MCF 10A (cell line): ENCODE data around the gene CD320. TPM values are rescaled to one million over a fixed set of nuclear protein-coding genes. Genes with fewer than 3 reads are reported as not detected.

Experiments used
- BruUV-seq: library from RNA; stranded (reverse); fragments of 400-500 nt; replicated peaks from 2 replicates; lab custom pipeline; 2021; lab: Mats Ljungman, UMichigan
- CTCF ChIA-PET: fragments of 300-600 bp; sonication (Branson Sonifier 250); formaldehyde crosslinking; extraction: SDS; loops from one replicate; lab custom pipeline; 2021; ENCODE audit warnings: antibody characterized with exemption, inconsistent platforms; lab: Yijun Ruan, JAX
- POLR2A ChIA-PET: fragments of 300-600, 350-650 bp; sonication (Branson Sonifier 250); formaldehyde crosslinking; extraction: SDS; loops from one replicate; lab custom pipeline; 2020; ENCODE audit warnings: antibody characterized with exemption, inconsistent platforms; lab: Yijun Ruan, JAX
- DNase-seq: peaks from one replicate; pipeline ENCODE4 v3.0.0-alpha.2; 2018; ENCODE audit not compliant: unreplicated experiment
- H3K27ac Mint-ChIP-seq: one replicate; pipeline ENCODE4 v1.8.0; 2022; ENCODE audit warnings: mild to moderate bottlenecking, low read depth, mixed read lengths; ENCODE audit not compliant: unreplicated experiment
- H3K27me3 Mint-ChIP-seq: one replicate; pipeline ENCODE4 v1.8.0; 2022; ENCODE audit warnings: mixed read lengths; ENCODE audit not compliant: insufficient read depth, unreplicated experiment
- H3K36me3 Mint-ChIP-seq: one replicate; pipeline ENCODE4 v1.8.0; 2022; ENCODE audit warnings: mild to moderate bottlenecking, moderate library complexity, mixed read lengths; ENCODE audit not compliant: insufficient read depth, unreplicated experiment
- H3K4me1 Mint-ChIP-seq: one replicate; pipeline ENCODE4 v1.8.0; 2022; ENCODE audit warnings: mixed read lengths; ENCODE audit not compliant: insufficient read depth, unreplicated experiment
- H3K4me3 Mint-ChIP-seq: one replicate; pipeline ENCODE4 v1.8.0; 2022; ENCODE audit warnings: mild to moderate bottlenecking, moderate library complexity, mixed read lengths; ENCODE audit not compliant: unreplicated experiment
- H3K9me3 Mint-ChIP-seq: one replicate; pipeline ENCODE4 v1.8.0; 2022; ENCODE audit warnings: mixed read lengths; ENCODE audit not compliant: unreplicated experiment
- intact Hi-C: fragments of 100-400 bp; cut with micrococcal nuclease; formaldehyde crosslinking; loops from 2 replicates; pipeline ENCODE4 v1.14.1; 2022
- total RNA-seq: library from RNA; stranded (reverse); gene quantifications from 2 replicates; pipeline ENCODE4 v1.2.3, GENCODE V29; 2022
- TF ChIP-seq, protein P1 (sequence below): fragments of 200-600 bp; IDR thresholded peaks from one replicate; pipeline ENCODE4 v1.8.0; 2022; ENCODE audit warnings: antibody characterized with exemption, mild to moderate bottlenecking; ENCODE audit not compliant: unreplicated experiment

Gene CD320
- total RNA-seq, 1 experiment from 2014 or later: 68.8 TPM

GRCh38 chr19:8321986-8322637, 14.0 kb upstream of the CD320 start:
- intact Hi-C loops: no loop called here
- ChIA-PET CTCF (interaction anchor here (0.6 to 1.8 kb wide), 3 partner anchors 32 to 66 kb away, joined by 3 to 4 read pairs (median 3); no protein-coding TSS in a partner anchor), POLR2A (interaction anchor here (0.6 to 6.7 kb wide), 14 partner anchors 8 to 1774 kb away, joined by 3 to 70 read pairs (median 5); partner anchors contain the start of genes CD320, HNRNPM, MARCHF2 and RAB11B)
- Mint-ChIP-seq H3K27me3 (no peaks in the 10 kb centered on the region), H3K9me3 (no peaks in the 10 kb centered on the region), H3K36me3 (peaks cover 58% of the 10 kb centered on the region), H3K4me1 (peaks cover 7% of the 10 kb centered on the region), H3K27ac (peak overlapping the region; percentile 90), H3K4me3 (peak overlapping the region; percentile 88)
- DNase-seq: no peak
- BruUV-seq: no TSS peak
- TF ChIP-seq, protein P1, sequence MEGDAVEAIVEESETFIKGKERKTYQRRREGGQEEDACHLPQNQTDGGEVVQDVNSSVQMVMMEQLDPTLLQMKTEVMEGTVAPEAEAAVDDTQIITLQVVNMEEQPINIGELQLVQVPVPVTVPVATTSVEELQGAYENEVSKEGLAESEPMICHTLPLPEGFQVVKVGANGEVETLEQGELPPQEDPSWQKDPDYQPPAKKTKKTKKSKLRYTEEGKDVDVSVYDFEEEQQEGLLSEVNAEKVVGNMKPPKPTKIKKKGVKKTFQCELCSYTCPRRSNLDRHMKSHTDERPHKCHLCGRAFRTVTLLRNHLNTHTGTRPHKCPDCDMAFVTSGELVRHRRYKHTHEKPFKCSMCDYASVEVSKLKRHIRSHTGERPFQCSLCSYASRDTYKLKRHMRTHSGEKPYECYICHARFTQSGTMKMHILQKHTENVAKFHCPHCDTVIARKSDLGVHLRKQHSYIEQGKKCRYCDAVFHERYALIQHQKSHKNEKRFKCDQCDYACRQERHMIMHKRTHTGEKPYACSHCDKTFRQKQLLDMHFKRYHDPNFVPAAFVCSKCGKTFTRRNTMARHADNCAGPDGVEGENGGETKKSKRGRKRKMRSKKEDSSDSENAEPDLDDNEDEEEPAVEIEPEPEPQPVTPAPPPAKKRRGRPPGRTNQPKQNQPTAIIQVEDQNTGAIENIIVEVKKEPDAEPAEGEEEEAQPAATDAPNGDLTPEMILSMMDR: no peak

- TSS peak; percentile 87 for BruUV-seq
- Mint-ChIP-seq H3K27ac (peak within 1 kb of the TSS; percentile 90), H3K4me1 (peaks cover 7% of the 10 kb centered on the region), H3K27me3 (no peaks in the 10 kb centered on the region), H3K4me3 (peak within 1 kb of the TSS; percentile 88), H3K9me3 (no peaks in the 10 kb centered on the region), H3K36me3 (peaks cover 58% of the 10 kb centered on the region)
- intact Hi-C loops: no loop called here
- CTCF ChIA-PET: interaction anchor here (0.5 to 1.2 kb wide), 5 partner anchors 14 to 205 kb away, joined by 3 to 5 read pairs (median 3); no protein-coding TSS in a partner anchor
- POLR2A ChIA-PET: interaction anchor here (0.6 to 6.7 kb wide), 23 partner anchors 9 to 1775 kb away, joined by 3 to 70 read pairs (median 4); partner anchors contain the start of genes CD320, HNRNPM, MARCHF2 and RAB11B
- TF ChIP-seq, protein P1: no peak
- DNase-seq: peak; percentile 96
Observed at GRCh38 chr19:8321067-8321985, 13.2 kb upstream of the CD320 start, which contains the start of the genes NDUFA7 and RPS28. TSS of gene NDUFA7 (minus strand) at chr19:8321375. CDS start at chr19:8321358, 17 bp downstream. TSS of gene RPS28 (plus strand) at chr19:8321496. CDS start at chr19:8321531, 35 bp downstream.

GRCh38 chr19:8320564-8321066, 12.5 kb upstream of the CD320 start:
- intact Hi-C loops: no loop called here
- Mint-ChIP-seq H3K4me1 (peaks cover 7% of the 10 kb centered on the region), H3K9me3 (no peaks in the 10 kb centered on the region), H3K27me3 (no peaks in the 10 kb centered on the region), H3K4me3 (peak overlapping the region; percentile 88), H3K36me3 (peaks cover 61% of the 10 kb centered on the region), H3K27ac (peak overlapping the region; percentile 90)
- ChIA-PET CTCF (interaction anchor here (0.6 to 2.5 kb wide), 5 partner anchors 10 to 257 kb away, joined by 3 to 9 read pairs (median 3); partner anchors contain the start of gene MYO1F), POLR2A (interaction anchor here (0.6 to 6.7 kb wide), 18 partner anchors 8 to 1775 kb away, joined by 3 to 70 read pairs (median 4); partner anchors contain the start of genes CD320, HNRNPM, TIMM44 and ZNF414)
- no TSS peak for BruUV-seq
- TF ChIP-seq, protein P1: no peak
- no peak for DNase-seq
